ENCODE results near the gene PRKCZ.

The PRKCZ gene

GRCh38 chr1:2229911-2230731 is 179.9 kb downstream of the PRKCZ start:
- DNase-seq (ENCODE audit: low read depth in 2 of 2): no peak

GRCh38 chr1:2230781-2231531 is 180.7 kb downstream of the PRKCZ start:
- DNase-seq (ENCODE audit: low read depth in 2 of 2): no peak

DNA sequence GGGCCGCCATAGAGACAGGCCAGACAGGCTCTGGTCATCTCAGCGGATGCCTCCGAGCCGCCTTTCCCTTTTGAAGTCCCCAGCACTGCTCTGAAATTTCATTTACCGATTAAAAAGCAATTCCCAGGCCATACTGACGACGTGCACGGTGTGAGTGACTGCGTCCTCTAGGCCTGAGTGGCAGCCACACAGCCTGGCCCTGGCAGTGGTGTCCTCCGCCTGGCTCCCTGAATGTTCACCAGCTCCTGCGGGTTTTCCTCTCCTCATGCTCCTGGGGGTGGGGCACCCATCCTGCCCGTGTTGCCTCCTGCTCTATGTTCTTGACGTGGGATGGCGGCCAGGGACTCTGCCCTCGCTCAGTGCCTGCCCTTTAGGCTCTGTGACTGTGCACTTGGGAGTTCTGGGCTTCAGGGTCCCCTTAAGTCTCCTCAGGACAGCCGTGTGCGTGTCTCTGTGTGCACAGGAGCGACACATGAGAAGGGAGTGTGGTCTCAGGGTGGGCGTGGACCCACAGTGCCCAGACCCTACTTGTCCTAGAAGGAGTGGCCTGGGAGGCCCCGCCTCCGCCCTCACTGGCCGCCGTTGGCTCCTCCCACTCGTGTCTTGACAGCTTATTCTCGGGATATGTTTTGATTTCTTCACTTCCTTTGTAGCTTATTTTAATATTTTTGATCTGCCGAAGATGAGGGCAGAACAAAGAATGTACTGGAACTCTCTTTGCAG is 181.5 kb downstream of the PRKCZ start:
- DNase-seq (ENCODE audit: low read depth in 2 of 2): peak in 1 of 2 experiments; percentile 79

DNA sequence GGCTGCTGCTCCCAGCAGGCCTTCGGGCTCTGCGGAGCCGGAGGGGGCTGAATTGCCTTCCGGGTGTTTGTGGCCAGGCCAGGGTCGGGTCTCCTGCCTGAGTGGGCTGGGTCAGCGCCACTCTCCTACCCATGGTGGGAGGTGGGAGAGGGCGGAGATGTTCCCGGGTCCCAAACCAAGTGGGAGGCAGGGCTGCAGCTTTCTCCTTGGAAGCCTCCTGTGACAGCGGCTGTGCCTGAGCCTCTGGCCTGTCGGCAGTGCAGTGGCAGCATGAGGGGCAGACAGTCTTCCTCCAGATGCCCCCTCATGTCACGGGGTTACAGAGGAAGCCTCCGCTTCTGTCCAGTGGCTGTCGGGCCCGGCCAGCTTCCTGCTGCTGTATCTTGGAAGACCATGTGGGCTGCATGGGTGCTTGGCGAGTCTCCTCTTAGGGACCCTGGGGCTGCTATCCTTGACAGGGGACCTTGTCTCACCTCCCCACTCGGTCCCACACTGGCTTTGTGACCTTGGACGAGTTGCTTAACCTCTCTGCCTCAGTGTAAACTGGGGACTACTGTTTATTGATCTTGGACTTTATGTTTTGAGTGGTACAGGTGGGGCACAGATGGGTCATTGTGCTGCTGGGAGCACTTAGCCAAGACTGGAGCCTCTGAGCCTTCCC is 182.2 kb downstream of the PRKCZ start:
- no peak for DNase-seq (ENCODE audit: low read depth in 2 of 2)

DNA sequence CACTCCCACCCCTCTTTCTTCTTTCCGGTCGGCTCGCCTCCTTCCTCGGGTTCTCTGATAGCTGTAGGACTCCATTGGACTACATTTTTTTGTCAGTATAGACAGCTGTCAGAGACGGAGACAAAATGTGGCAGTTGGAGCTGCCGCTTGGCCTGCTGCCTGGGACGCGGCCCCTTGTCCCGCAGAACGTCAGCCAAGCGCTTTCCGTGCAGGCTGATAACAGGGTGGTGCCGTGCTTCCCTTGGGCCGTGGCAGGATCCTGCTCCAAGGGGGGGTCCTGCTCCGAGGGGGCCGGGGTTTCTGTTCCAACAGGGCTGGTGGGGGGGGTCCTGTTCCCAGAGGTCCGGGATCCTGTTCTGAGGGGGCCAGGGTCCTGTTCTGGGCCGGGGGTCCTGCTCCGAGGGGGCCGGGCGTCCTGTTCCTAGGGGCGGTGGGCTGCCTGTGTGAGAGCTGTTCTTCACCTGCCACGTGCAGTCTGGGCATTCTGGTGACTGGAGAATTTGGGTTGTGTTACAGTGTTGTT is 182.8 kb downstream of the PRKCZ start:
- no peak for DNase-seq (ENCODE audit: low read depth in 2 of 2)

DNA sequence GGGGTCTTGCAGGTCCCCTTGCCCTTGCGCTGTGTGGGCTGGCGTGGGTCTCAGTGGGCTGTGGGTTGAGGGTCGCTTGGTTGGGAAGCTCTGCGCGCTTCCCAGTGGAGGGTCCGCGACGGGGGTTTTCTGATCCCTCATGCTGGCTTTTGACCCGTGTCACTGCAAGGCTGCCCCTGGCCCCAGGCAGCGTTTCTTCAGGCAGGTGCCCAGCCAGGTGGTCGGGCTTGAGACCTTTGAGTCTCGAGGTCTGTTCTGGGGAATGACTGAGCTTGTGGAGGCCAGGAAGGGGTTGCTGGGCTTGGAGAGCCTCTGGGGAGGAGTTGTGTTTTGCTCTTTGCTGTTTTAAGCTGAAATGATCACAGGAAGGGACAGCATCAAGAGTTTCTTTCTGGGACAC is 183.3 kb downstream of the PRKCZ start:
- no peak for DNase-seq (ENCODE audit: low read depth in 2 of 2)

DNA sequence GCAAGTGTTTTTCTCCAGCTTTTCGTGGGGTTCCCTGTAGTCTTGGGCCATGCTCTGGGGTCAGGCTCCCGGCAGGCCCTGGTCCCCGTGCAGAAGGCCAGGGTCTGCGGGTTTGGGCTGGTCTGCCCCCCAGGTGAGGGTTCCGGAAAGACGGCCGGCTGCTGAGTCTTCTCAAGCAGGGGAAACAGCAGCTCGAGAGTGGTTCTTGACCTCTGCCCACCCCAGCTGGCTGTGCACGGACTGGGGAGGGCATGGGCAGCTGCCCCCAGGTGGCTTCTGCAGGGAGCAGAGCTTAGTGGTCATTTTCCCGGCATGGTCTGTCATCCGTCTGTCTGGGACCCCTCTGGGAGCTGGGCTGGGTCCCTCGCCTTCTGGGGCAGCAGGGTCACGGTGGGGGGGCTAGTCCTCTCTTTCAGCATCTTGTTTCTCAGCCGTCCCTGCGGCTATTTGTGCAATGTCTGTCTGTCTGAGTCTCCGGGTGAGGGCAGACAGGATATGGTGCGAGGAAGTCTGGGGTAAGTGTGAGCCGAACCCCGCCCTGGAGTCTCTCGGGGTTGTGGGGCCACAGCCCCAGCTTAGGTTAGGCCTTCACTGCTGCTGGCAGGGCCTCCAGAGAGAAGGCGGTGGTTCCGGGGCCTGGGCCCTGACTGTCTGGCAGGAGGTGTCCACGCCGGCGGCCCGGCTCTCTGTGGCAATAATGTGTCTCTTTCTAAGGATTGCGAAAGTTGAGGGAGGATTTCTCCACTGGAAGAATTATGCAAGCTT is 184.0 kb downstream of the PRKCZ start:
- DNase-seq (ENCODE audit: low read depth in 2 of 2): peak in 1 of 2 experiments; percentile 45

DNA sequence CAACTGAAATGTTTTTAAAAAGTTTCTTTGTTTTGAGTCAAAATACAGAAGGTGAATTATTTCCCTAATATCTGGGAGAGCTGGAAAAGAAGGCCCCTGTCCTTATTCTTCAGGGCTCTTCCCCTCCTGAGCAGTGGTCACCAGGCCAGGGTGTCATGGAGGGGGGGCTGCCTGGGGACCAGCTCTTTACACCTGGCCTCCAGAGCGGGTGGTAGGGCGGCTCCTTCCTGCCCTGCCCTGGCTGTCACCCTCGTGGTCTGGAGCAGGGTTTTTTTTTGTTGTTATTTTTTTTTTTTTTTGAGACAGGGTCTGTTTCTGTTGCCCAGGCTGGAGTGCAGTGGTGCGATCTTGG is 184.5 kb downstream of the PRKCZ start:
- DNase-seq (ENCODE audit: low read depth in 2 of 2): no peak

All from stimulated activated CD4-positive, alpha-beta T cell treated with anti-CD3 and anti-CD28 coated beads, Interleukin-12 subunit alpha, Interleukin-12 subunit beta, amount 100 ng/mL, for 24 hours (primary cell).